ENCODE results near the gene SF1.

SF1 gene

DNA sequence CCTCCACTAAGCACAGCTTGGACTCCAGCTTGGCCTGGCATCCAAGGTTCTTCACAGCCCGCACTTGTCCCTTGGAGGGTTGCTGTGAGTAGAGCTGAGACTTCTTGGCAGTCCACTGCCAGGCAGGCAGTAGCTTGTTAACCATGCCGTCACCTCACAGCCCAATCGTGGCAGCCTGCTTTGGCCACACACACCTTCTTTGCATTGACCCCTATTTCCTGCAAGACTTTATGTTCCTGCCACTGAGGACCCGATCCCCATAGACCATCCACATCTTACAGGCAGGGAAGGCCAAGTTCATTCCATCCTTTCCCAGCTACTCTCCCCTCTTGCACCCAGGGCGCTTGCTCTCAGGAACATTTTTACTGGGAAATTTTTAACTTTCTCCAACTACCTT, 16.1 kb downstream of the SF1 start:
- DNase-seq (ENCODE audit: low read depth in 2 of 2, low spot score in 1 of 2): no peak

- no peak for DNase-seq (ENCODE audit: low read depth in 2 of 2, low spot score in 1 of 2)
Observed at GRCh38 chr11:64760759-64761420, 17.5 kb downstream of the SF1 start.

- DNase-seq (ENCODE audit: low read depth in 2 of 2, low spot score in 1 of 2): no peak
Observed at GRCh38 chr11:64759722-64760719, 18.3 kb downstream of the SF1 start, which contains the start of gene PYGM. Gene PYGM (minus strand): TSS chr11:64759974. CDS start chr11:64759898, 76 bp downstream.

- DNase-seq (ENCODE audit: low read depth in 2 of 2, low spot score in 1 of 2): no peak
Observed at GRCh38 chr11:64759131-64759721, 19.1 kb downstream of the SF1 start.

- DNase-seq (ENCODE audit: low read depth in 2 of 2, low spot score in 1 of 2): no peak
Observed at GRCh38 chr11:64758330-64759079, 19.8 kb downstream of the SF1 start.

- no peak for DNase-seq (ENCODE audit: low read depth in 2 of 2, low spot score in 1 of 2)
Observed at GRCh38 chr11:64757549-64758329, 20.6 kb downstream of the SF1 start.

- no peak for DNase-seq (ENCODE audit: low read depth in 2 of 2, low spot score in 1 of 2)
Observed at GRCh38 chr11:64755681-64756361, 22.5 kb downstream of the SF1 start.

- no peak for DNase-seq (ENCODE audit: low read depth in 2 of 2, low spot score in 1 of 2)
Observed at GRCh38 chr11:64754919-64755662, 23.3 kb downstream of the SF1 start.

- DNase-seq (ENCODE audit: low read depth in 2 of 2, low spot score in 1 of 2): no peak
Observed at GRCh38 chr11:64754124-64754918, 24.0 kb downstream of the SF1 start.

DNA sequence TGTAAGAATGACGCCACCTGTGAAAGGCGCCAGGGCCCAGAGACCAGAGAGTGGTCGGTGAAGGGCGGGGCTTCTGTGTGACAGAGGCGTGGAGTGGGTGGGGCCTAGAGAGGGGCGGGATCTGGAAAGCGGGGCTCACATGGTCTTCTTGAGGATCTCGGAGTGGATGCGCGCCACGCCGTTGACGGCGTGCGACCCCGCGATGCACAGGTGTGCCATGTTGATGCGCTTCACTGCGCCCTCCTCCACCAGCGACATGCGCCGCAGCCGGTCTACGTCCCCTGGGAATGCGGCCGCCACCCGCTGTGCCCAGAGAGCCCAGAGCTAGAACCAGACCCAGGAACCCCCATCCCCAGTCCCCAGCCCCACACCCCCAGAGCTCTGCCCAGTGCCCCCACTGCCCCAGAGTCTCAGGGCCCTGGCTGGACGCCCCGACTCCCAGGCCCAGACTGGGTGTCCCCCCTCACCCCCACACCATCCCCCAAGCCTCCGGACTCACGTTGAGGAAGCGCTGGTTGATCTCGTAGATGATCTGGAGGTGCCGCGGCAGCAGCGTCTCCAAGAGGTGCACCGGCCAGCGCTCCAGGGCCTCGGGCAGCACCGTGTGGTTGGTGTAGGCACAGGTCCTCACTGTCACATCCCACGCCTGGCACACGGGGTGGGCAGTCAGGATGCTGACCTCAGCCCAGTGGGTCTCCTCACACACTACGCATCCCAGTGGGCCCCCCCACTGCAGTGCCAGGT, 24.8 kb downstream of the SF1 start:
- no peak for DNase-seq (ENCODE audit: low read depth in 2 of 2, low spot score in 1 of 2)

DNA sequence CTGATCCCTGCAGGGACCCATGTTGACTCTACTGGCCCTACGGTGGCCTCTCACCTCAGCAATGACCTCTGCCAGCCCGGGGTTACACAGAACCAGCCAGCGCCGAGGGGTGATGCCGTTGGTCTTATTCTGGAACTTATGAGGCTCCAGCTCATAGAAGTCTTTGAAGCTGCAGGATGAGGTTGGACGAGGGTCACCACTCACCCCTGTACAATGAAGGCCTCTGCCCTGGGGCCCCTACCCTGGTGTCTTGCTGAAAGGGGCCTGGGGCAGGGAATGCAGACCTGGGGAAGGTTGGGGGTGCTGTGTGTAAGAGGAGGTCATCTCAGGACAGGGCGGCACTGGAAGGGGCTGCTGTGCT, 25.3 kb downstream of the SF1 start:
- DNase-seq (ENCODE audit: low read depth in 2 of 2, low spot score in 1 of 2): no peak

DNA sequence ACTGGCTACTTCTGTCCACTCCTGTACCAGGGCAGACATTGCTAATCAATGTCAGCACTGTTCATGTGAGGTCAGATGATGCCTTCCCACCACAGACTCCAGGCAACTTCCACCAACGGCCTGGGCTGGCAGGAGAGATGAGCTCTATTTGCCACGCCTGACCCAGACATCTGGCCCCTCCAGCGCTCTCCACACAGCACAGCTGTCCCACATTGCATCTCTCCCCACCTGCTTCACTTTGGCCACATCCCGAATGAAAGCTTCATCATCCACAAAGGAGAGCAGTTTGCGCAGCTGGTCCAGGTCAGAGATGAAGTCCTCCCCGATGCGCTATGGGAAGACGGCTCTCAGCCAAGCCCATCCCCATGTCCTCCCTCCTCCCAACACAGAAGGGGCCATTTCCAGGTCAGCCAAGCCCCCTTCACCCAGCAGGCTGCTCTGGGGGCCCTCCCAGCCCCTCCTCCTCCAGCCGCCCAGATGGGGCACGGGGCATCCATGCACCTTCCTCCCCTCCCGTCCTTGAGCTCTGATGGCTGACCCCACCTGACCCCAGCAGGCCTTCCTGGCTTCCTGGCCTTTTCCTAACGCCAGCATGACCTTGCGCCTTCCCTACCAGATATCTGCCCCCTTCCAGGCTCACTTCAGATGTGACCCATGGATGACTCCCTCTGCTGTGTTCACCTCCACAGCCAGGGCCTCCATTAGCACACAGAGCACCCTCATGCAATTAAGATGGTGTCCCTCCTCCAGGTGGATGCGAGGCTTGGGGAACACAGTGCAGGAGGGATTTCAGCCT, 26.0 kb downstream of the SF1 start:
- DNase-seq (ENCODE audit: low read depth in 2 of 2, low spot score in 1 of 2): no peak

DNA sequence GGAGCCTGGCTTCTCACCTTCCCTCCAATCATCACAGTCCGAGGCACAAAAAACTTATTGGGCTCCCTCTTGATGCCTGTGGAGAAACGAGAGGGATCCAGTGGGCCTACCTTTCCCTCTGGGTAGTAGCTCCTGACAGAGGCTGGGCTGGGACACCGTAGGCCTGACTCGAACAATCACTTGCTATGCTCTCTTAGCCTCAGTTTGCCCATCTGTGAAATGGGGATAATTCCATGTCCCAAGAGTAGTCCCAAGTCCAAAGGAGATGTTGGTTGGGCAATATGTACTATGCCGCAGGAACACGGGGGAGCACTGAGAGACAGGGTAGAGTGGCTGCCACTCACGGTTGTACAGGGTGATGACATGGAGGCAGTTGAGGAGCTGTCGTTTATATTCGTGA, 26.8 kb downstream of the SF1 start:
- no peak for DNase-seq (ENCODE audit: low read depth in 2 of 2, low spot score in 1 of 2)

- no peak for DNase-seq (ENCODE audit: low read depth in 2 of 2, low spot score in 1 of 2)
Observed at GRCh38 chr11:64751136-64751535, 27.2 kb downstream of the SF1 start.

DNA sequence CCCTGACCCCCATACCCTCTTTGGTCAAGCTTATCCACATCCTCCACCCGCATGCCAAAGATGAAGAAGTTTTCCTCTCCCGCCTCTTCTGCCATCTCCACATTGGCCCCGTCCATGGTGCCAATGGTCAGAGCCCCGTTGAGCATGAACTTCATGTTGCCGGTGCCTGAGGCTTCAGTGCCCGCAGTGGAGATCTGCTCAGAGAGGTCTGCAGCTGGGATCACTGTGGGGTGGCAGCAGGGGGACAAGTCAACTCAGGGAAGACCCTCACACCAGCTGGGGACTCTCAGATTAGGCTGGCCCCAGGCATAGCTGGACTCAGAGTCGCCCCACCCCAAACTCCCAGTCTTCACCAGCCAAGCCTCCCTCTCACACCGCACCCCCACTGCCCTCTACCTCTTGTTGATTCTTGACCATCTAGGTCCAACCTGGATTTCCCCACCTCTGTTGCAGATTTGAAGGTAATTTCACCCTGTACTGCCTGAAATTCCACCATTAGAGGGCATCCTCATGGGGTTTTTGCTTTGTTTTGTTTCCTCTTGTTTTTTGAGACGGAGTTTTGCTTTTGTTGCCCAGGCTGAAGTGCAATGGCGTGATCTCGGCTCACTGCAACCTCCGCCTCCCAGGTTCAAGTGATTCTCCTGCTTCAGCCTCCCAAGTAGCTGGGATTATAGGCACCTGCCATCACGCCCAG, 27.8 kb downstream of the SF1 start:
- no peak for DNase-seq (ENCODE audit: low read depth in 2 of 2, low spot score in 1 of 2)

DNA sequence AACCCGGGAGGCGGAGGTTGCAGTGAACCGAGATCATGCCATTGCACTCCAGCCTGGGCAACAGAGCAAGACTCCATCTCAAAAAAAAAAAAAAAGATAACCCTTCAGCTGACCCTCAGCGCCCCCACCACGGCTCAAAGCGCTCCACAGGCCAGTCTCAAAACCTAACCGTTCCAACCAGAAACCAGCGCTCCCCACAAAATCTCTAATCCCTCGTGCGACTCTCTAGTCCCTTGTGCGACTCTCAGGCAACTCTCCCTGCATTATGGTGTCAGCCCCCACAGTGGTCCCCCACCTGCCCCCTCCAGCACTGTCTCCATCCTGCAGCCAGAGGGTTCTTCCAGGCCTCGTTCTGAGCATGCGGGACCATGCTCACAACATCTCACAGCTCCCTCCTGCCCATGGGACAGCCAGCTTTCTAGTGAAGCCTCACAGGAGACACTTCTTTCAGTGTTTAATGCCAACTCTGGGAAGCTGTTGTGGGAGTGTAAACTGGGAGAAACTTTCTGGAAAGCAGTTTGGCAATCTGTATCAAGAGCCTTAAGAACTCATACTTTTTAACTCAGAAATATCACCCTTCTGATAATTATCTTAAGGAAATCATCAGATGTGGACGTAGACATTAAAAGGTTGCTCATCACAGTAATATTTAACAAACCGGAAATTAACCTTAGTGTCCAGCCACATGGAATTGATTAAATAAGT, 30.2 kb downstream of the SF1 start:
- DNase-seq (ENCODE audit: low read depth in 2 of 2, low spot score in 1 of 2): no peak
